Measurements from ENCODE around the gene ITGB3. TPM values are rescaled to one million over a fixed set of nuclear protein-coding genes. Genes with fewer than 3 reads are reported as not detected.

ITGB3 gene
- total and polyA plus RNA-seq, 10 of the 15 experiments (the other 5 are each of a cell fraction or from before 2014, with no cell fraction given): 0.69 to 22.8 (median 13.6) TPM

- H3K27me3 ChIP-seq (replicated peaks in 1 of 2; ENCODE audit: control insufficient read depth in 2 of 2, insufficient read depth in 2 of 2, low read length in 1 of 2): no peaks in the 10 kb centered on the region
- ChIA-PET POLR2A (no interaction called here), SMC1A (ENCODE audit: uncharacterized antibody, unreplicated experiment) (interaction anchor here (2.5 to 3.0 kb wide), 2 partner anchors 15 to 71 kb away, joined by 8 to 13 read pairs; no protein-coding TSS in a partner anchor), CTCF (interaction anchor here (2.5 to 5.7 kb wide), 3 partner anchors 13 to 71 kb away, joined by 6 to 19 read pairs (median 9); no protein-coding TSS in a partner anchor), RAD21 (ENCODE audit: unreplicated experiment) (interaction anchor here (0.6 kb wide), 1 partner anchor 36 kb away, joined by 3 read pairs; the partner anchor contains the start of gene MYL4)
- no peaks in the 10 kb centered on the region for H4K20me1 ChIP-seq (ENCODE audit: control insufficient read depth, insufficient read depth)
- no peak overlapping the region for H3K9ac ChIP-seq (ENCODE audit: control insufficient read depth, insufficient read depth, low read length)
- intact Hi-C loops (cut with micrococcal nuclease; ENCODE audit: unreplicated experiment): no loop called here
- no peak overlapping the region for H3K4me2 ChIP-seq (ENCODE audit: control insufficient read depth, insufficient read depth)
- 50% methylated on average over 2 of the region's 2 CpGs for WGBS (ENCODE audit: insufficient coverage, insufficient replicate concordance, low lambda C conversion rate, missing lambda C conversion rate)
- no peaks in the 10 kb centered on the region for H3K36me3 ChIP-seq (ENCODE audit: control insufficient read depth in 2 of 2, insufficient read depth in 2 of 2, low read length in 1 of 2)
- DNase-seq (ENCODE audit: low read depth, low spot score) (no peak), FAIRE-seq (no peak), ATAC-seq (no peak)
- no peak overlapping the region for H3K27ac ChIP-seq (ENCODE audit: control insufficient read depth, insufficient read depth)
- H3K4me3 ChIP-seq: no peak overlapping the region
- H3K9me3 ChIP-seq (replicated peaks; ENCODE audit: control insufficient read depth, insufficient read depth, low read length): no peaks in the 10 kb centered on the region
- in situ Hi-C loops (cut with MboI): no loop called here
- no peak overlapping the region for H2AFZ ChIP-seq (ENCODE audit: control insufficient read depth, low read depth, low read length)
- TF ChIP-seq RELB (IDR thresholded peaks at IDR 0.05; ENCODE audit: low read depth) (no peak), CREB1 (IDR thresholded peaks at IDR 0.05; ENCODE audit: low read depth) (no peak), IRF4 (IDR thresholded peaks at IDR 0.05; ENCODE audit: low read depth, low read length) (no peak), NR2C2 (IDR thresholded peaks at IDR 0.05; ENCODE audit: borderline replicate concordance, control insufficient read depth, insufficient read length, low read depth) (no peak), CBFB (IDR thresholded peaks at IDR 0.05; ENCODE audit: low read depth) (no peak), NFYB (IDR thresholded peaks at IDR 0.05; ENCODE audit: insufficient read depth, low read depth, low read length) (no peak), TCF3 (IDR thresholded peaks at IDR 0.05; ENCODE audit: borderline replicate concordance, insufficient read depth, low read depth, low read length) (no peak), RAD51 (IDR thresholded peaks at IDR 0.05) (no peak), IKZF1 (conservative IDR thresholded peaks at IDR 0.05) (no peak), HCFC1 (IDR thresholded peaks at IDR 0.05; ENCODE audit: low read length) (no peak), WRNIP1 (IDR thresholded peaks at IDR 0.05; ENCODE audit: borderline replicate concordance, low read depth, low read length) (no peak), IRF3 (IDR thresholded peaks at IDR 0.05) (no peak), MEF2A (IDR thresholded peaks at IDR 0.05; ENCODE audit: insufficient read depth, low read depth, low read length) (no peak), EP300 (IDR thresholded peaks at IDR 0.05; ENCODE audit: borderline replicate concordance in 1 of 2, control insufficient read depth in 1 of 2, low read depth in 2 of 2, low read length in 2 of 2) (no peak), CHD1 (IDR thresholded peaks at IDR 0.05; ENCODE audit: low read depth, low read length) (no peak), STAT1 (conservative IDR thresholded peaks at IDR 0.05) (no peak), ZBED1 (IDR thresholded peaks at IDR 0.05; ENCODE audit: borderline replicate concordance) (no peak)
- no TSS peak for BruUV-seq (replicated peaks)
- peaks cover 8% of the 10 kb centered on the region for H3K4me1 ChIP-seq (ENCODE audit: control insufficient read depth, insufficient read depth, low read length)
- H3K79me2 ChIP-seq (ENCODE audit: control insufficient read depth, insufficient read depth, low read length): no peaks in the 10 kb centered on the region
These were observed 8.9 kb upstream of the ITGB3 start for GRCh38 chr17:47244697-47245096.
